Endodermal cell (in vitro differentiated cells): ENCODE data around the gene LRP5. TPM values are rescaled to one million over a fixed set of nuclear protein-coding genes. Genes with fewer than 3 reads are reported as not detected.
A peak's percentile ranks its signal among the peaks of the same experiment; 100 is the strongest.

Experiments
- DNase-seq: peaks from one replicate; pipeline ENCODE4 v3.0.0-alpha.2; 2017
- H3K27ac ChIP-seq: 2 replicates; pipeline ENCODE4 v1.5.1; 2013; ENCODE audit warnings: mild to moderate bottlenecking, low read depth, low read length, moderate library complexity
- H3K27me3 ChIP-seq: 2 replicates; pipeline ENCODE4 v1.6.1; 2013; ENCODE audit warnings: mild to moderate bottlenecking, low read length, moderate library complexity; ENCODE audit not compliant: insufficient read depth, control insufficient read depth, poor library complexity, severe bottlenecking
- H3K36me3 ChIP-seq: 2 replicates; pipeline ENCODE4 v1.7.0; 2013; ENCODE audit warnings: mild to moderate bottlenecking, low read length, moderate library complexity; ENCODE audit not compliant: control insufficient read depth, insufficient read depth
- H3K4me1 ChIP-seq: one replicate; pipeline ENCODE4 v1.7.0; 2013; ENCODE audit warnings: low read length; ENCODE audit not compliant: control insufficient read depth, insufficient read depth
- H3K4me3 ChIP-seq: 2 replicates; pipeline ENCODE4 v1.5.1; 2013; ENCODE audit warnings: mild to moderate bottlenecking, low read length, moderate library complexity
- H3K9ac ChIP-seq: 2 replicates; pipeline ENCODE4 v1.6.1; 2013; ENCODE audit warnings: mild to moderate bottlenecking, low read length, moderate library complexity; ENCODE audit not compliant: poor library complexity, severe bottlenecking; ENCODE audit errors: extremely low read depth
- H3K9me3 ChIP-seq: 2 replicates; pipeline ENCODE4 v1.6.1; 2013; ENCODE audit warnings: mild to moderate bottlenecking, low read length, moderate library complexity; ENCODE audit not compliant: control insufficient read depth
- H3K27ac Mint-ChIP-seq: 2 replicates; pipeline ENCODE4 v1.8.0; 2020; ENCODE audit warnings: mixed read lengths
- H3K27me3 Mint-ChIP-seq: 2 replicates; pipeline ENCODE4 v1.8.0; 2021; ENCODE audit warnings: mild to moderate bottlenecking, mixed read lengths; ENCODE audit not compliant: insufficient read depth
- H3K36me3 Mint-ChIP-seq: 2 replicates; pipeline ENCODE4 v1.8.0; 2020; ENCODE audit warnings: low read depth, mixed read lengths
- H3K4me1 Mint-ChIP-seq: 2 replicates; pipeline ENCODE4 v1.8.0; 2020; ENCODE audit warnings: mixed read lengths
- H3K4me3 Mint-ChIP-seq: 2 replicates; pipeline ENCODE4 v1.8.0; 2020; ENCODE audit warnings: mild to moderate bottlenecking, moderate library complexity, mixed read lengths
- H3K9me3 Mint-ChIP-seq: 2 replicates; pipeline ENCODE4 v1.8.0; 2020; ENCODE audit warnings: mild to moderate bottlenecking, mixed read lengths
- CTCF ChIP-seq: fragments of 200-600 bp; sonication (generic); conservative IDR thresholded peaks from 2 replicates; pipeline ENCODE4 v1.5.0; 2021; ENCODE audit warnings: antibody characterized with exemption, mild to moderate bottlenecking
- WGBS, 2 experiments: methylation state at CpG; one replicate each; pipeline versions ENCODE4 v1.1.5 to v1.1.7; 2013; ENCODE audit warnings: missing lambda C conversion rate in 2 of 2, mixed read lengths in 1 of 2; ENCODE audit not compliant: insufficient coverage in 1 of 2, insufficient read length in 1 of 2; 5-methylcytosine and 5-hydroxymethylcytosine counted together
- total RNA-seq, 2 donors: library from RNA; stranded (reverse); fragmentation: NEBNext Ultra II Directional in 1 of 2; extraction: Animal tissue kit (Norgen Biotek cat#: 25700) in 1 of 2; gene quantifications; 2 replicates in 1 of 2; 3 replicates in 1 of 2; pipeline ENCODE4 v1.2.1, GENCODE V29; 2021

LRP5 gene
- total RNA-seq, 2 donors from 2014 or later = 58.2 to 64.1 TPM

- H3K27ac Mint-ChIP-seq = no peak overlapping the region
- DNase-seq = no peak
- Histone ChIP-seq H3K9ac (no peak overlapping the region), H3K4me1 (no peaks in the 10 kb centered on the region), H3K36me3 (peaks cover 33% of the 10 kb centered on the region), H3K27ac (no peak overlapping the region), H3K9me3 (peaks cover 31% of the 10 kb centered on the region), H3K27me3 (no peaks in the 10 kb centered on the region), H3K4me3 (no peak overlapping the region)
- H3K36me3 Mint-ChIP-seq = peaks cover 47% of the 10 kb centered on the region
- H3K4me1 Mint-ChIP-seq = peaks cover 12% of the 10 kb centered on the region
- H3K27me3 Mint-ChIP-seq = no peaks in the 10 kb centered on the region
- no peak overlapping the region for H3K4me3 Mint-ChIP-seq
- H3K9me3 Mint-ChIP-seq = peaks cover 20% of the 10 kb centered on the region
- WGBS, 2 experiments = 87 to 100% methylated on average over 2 of the region's 2 CpGs
- no peak for TF ChIP-seq CTCF
Measured at GRCh38 chr11:68480193-68480592, 167.8 kb downstream of the LRP5 start.

GRCh38 chr11:68480852-68481510 is 168.6 kb downstream of the LRP5 start:
- Histone ChIP-seq H3K4me1 (no peaks in the 10 kb centered on the region), H3K4me3 (no peak overlapping the region), H3K9ac (no peak overlapping the region), H3K36me3 (peaks cover 38% of the 10 kb centered on the region), H3K9me3 (peaks cover 31% of the 10 kb centered on the region), H3K27ac (no peak overlapping the region), H3K27me3 (no peaks in the 10 kb centered on the region)
- WGBS, 2 experiments = 93 to 100% methylated on average over 2 of the region's 3 CpGs
- no peaks in the 10 kb centered on the region for H3K27me3 Mint-ChIP-seq
- peaks cover 12% of the 10 kb centered on the region for H3K4me1 Mint-ChIP-seq
- no peak for TF ChIP-seq CTCF
- H3K4me3 Mint-ChIP-seq = no peak overlapping the region
- H3K9me3 Mint-ChIP-seq = peaks cover 15% of the 10 kb centered on the region
- no peak overlapping the region for H3K27ac Mint-ChIP-seq
- DNase-seq = no peak
- H3K36me3 Mint-ChIP-seq = peaks cover 45% of the 10 kb centered on the region

GRCh38 chr11:68481579-68482240 is 169.3 kb downstream of the LRP5 start:
- Histone ChIP-seq H3K4me1 (no peaks in the 10 kb centered on the region), H3K27ac (no peak overlapping the region)

More at GRCh38 chr11:68481579-68482240, 169.3 kb downstream of the LRP5 start:
- Histone ChIP-seq H3K27me3 (no peaks in the 10 kb centered on the region), H3K36me3 (peaks cover 36% of the 10 kb centered on the region), H3K9ac (no peak overlapping the region), H3K4me3 (no peak overlapping the region), H3K9me3 (peaks cover 27% of the 10 kb centered on the region)
- Mint-ChIP-seq H3K27me3 (no peaks in the 10 kb centered on the region), H3K27ac (peak overlapping the region; percentile 56), H3K9me3 (peaks cover 13% of the 10 kb centered on the region), H3K4me1 (peaks cover 12% of the 10 kb centered on the region), H3K36me3 (peaks cover 46% of the 10 kb centered on the region), H3K4me3 (no peak overlapping the region)
- DNase-seq = no peak
- 96% methylated on average over 4 to 6 of the region's 6 CpGs for WGBS, 2 experiments
- no peak for TF ChIP-seq CTCF
